ENCODE measurements around the gene PLD2. TPM values are rescaled to one million over a fixed set of nuclear protein-coding genes. Genes with fewer than 3 reads are reported as not detected.
A peak's percentile ranks its signal among the peaks of the same experiment; 100 is the strongest.

Gene PLD2
- total RNA-seq, 1 donor from 2014 or later = 33.4 TPM

DNA sequence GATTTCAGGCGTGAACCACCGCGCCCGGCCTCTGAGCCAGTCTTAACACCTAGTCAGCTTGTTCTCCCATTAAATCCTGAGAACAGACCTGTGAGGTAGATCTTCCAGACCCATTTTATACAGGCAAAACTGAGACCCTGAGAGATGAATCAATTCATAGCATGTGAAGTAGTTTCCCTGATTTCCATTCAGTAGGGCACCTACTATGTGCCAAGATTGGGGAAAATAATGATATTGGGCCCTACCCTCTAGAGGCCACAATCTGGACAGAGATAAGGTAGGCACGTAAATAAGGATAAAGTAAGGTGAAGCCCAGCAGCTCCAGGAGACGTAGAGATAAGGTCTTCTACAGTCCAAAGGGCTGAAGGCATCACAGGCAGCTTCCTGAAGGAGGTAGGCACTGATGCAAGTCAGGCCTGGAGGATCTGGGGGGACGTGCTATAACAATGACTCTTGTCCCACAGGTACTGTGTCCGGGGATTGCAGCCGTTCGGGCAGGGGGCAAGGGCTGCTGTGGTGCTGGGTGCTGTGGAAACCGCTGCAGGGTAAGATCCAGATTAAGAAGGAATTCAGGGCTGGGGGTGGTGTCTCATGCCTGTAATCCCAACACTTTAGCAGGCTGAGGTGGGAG, 26.5 kb upstream of the PLD2 start:
- ATAC-seq (no peak), DNase-seq (no peak)
- no peaks in the 10 kb centered on the region for H3K9me3 ChIP-seq
- H3K36me3 ChIP-seq = no peaks in the 10 kb centered on the region
- no peak overlapping the region for H3K27ac ChIP-seq
- intact Hi-C loops (cut with DNase I) = loop anchor here (10.0 kb wide), 1 partner anchor 46 kb away; the partner anchor contains the start of genes CXCL16, MED11 and ZMYND15
- H3K4me1 ChIP-seq = peaks cover 4% of the 10 kb centered on the region
- H3K27me3 ChIP-seq = peaks cover 31% of the 10 kb centered on the region
- TF ChIP-seq, protein P1, sequence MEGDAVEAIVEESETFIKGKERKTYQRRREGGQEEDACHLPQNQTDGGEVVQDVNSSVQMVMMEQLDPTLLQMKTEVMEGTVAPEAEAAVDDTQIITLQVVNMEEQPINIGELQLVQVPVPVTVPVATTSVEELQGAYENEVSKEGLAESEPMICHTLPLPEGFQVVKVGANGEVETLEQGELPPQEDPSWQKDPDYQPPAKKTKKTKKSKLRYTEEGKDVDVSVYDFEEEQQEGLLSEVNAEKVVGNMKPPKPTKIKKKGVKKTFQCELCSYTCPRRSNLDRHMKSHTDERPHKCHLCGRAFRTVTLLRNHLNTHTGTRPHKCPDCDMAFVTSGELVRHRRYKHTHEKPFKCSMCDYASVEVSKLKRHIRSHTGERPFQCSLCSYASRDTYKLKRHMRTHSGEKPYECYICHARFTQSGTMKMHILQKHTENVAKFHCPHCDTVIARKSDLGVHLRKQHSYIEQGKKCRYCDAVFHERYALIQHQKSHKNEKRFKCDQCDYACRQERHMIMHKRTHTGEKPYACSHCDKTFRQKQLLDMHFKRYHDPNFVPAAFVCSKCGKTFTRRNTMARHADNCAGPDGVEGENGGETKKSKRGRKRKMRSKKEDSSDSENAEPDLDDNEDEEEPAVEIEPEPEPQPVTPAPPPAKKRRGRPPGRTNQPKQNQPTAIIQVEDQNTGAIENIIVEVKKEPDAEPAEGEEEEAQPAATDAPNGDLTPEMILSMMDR (IDR thresholded peaks at IDR 0.05) = no peak
- no peak overlapping the region for H3K4me3 ChIP-seq

DNA sequence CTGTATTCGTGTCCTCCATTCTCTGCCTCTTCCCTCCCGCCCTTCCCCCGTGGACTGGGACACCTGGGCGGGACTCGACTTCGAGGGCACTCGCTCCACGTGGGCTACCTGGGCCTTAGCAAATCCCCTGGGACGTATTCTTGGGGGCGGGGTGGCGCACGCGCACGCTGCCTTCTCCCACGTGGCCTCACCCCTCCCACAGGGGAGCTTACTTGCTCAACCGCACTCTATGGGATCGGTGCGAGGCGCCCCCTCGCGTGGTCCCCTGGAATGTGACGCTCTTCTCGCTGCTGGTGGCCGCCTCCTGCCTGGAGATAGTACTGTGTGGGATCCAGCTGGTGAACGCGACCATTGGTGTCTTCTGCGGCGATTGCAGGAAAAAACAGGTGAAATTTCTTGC, 24.3 kb upstream of the PLD2 start:
- Histone ChIP-seq H3K4me3 (no peak overlapping the region), H3K36me3 (no peaks in the 10 kb centered on the region), H3K27ac (no peak overlapping the region), H3K9me3 (no peaks in the 10 kb centered on the region), H3K27me3 (peaks cover 35% of the 10 kb centered on the region), H3K4me1 (peaks cover 26% of the 10 kb centered on the region)
- TF ChIP-seq, protein P1 (IDR thresholded peaks at IDR 0.05) = peak; percentile 14
- ATAC-seq = peak; percentile 84
- DNase-seq = peak; percentile 82
- intact Hi-C loops (cut with DNase I) = loop anchor here (10.0 kb wide), 1 partner anchor 48 kb away; the partner anchor contains the start of genes CXCL16, MED11 and ZMYND15

DNA sequence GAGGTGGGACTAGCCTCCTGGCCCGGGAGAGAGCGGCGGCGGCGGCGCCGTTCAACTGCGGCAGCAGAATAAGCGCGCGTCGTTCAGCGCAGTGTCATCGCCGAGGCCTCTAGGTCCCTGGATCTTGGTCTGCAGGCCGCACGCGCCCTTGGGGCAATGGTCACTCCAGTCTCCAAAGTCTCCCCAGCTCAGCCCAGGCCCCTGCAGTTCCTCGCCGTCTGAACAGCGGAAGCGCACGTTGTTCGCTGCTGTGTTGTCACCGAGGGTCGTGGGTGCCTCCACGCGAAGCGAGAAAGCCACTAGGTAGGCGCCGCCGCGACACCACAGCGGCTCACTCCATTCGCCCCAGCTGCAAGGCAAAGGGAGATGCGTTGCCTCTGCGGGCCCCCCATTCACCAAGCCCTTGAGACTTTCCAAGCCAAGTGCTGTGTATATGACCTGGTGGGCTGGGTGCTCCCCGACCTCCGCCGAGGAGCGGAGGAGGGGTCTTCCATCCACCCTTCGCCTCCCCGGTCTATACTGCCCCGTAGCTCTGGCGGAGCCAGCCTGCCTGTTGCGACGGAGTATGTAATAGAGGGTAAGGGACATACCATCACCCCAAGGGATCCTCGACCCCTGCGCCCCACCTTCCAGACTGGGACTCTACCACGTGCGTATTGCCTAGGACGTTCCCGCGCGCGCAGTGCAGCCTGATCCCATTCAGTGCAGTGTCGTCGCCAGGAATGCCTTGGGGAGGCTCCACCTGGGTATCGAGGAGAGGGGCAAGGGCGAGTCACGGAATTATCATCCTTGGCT, 21.4 kb upstream of the PLD2 start:
- Histone ChIP-seq H3K4me3 (peak overlapping the region; percentile 19), H3K27ac (no peak overlapping the region), H3K9me3 (no peaks in the 10 kb centered on the region), H3K36me3 (no peaks in the 10 kb centered on the region), H3K27me3 (peaks cover 35% of the 10 kb centered on the region), H3K4me1 (peaks cover 40% of the 10 kb centered on the region)
- no peak for DNase-seq
- TF ChIP-seq, protein P1 (IDR thresholded peaks at IDR 0.05) = no peak
- intact Hi-C loops (cut with DNase I) = loop anchor here (10.0 kb wide), 1 partner anchor 51 kb away; the partner anchor contains the start of genes CXCL16, MED11 and ZMYND15
- no peak for ATAC-seq

DNA sequence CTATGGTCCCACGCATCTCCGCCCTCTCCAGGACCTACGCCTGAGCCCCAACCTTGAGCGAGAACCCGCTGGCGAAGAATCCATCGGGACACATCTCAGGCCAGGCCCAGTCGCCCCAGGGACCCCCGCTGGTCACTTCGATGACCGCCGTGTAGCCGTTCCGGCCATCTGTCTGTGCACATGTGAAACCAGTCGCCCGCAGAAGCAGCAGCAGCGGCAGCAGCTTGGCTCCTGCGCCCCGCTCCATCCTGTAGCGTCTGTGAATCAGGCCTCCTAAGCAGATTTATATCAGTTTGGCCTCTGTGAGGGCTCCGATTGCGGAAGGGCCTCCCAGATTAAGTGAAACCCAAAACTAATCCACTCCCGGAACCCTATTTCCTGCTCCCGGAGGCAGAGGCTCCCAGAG, 20.8 kb upstream of the PLD2 start, which contains the start of gene VMO1:
Gene VMO1 (minus strand): TSS at position 259 of the 406 bp plus-strand sequence. CDS start 12 bp downstream, at position 247.
- peaks cover 44% of the 10 kb centered on the region for H3K4me1 ChIP-seq
- peak within 1 kb of the TSS; percentile 25 for H3K4me3 ChIP-seq
- H3K27ac ChIP-seq = no peak within 1 kb of the TSS
- H3K9me3 ChIP-seq = no peaks in the 10 kb centered on the region
- DNase-seq (no peak), ATAC-seq (no peak)
- peaks cover 35% of the 10 kb centered on the region for H3K27me3 ChIP-seq
- no peaks in the 10 kb centered on the region for H3K36me3 ChIP-seq
- TF ChIP-seq, protein P1 (IDR thresholded peaks at IDR 0.05) = no peak
- intact Hi-C loops (cut with DNase I) = loop anchor here (10.0 kb wide), 1 partner anchor 51 kb away; the partner anchor contains the start of genes CXCL16, MED11 and ZMYND15

DNA sequence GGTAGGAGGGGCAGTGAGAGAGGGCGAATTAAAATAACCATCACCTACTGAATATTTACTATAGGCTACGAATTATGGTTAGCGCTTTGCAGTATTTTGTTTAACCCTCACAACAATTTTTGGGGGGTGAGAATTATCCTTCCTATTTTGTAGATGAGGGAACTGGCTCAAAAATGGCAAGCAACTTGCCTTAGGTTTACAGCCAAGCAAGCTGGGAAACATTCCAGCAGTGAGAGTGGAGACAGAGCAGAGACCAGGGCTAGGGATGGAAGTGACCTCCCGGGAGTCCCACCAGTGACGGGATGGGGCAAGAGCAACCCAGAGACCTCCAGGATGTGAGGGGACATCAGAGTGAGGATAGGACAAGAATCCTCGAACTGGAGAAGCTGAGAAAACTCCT, 20.4 kb upstream of the PLD2 start:
- peak overlapping the region; percentile 19 for H3K4me3 ChIP-seq
- H3K27me3 ChIP-seq = peaks cover 35% of the 10 kb centered on the region
- intact Hi-C loops (cut with DNase I) = loop anchor here (10.0 kb wide), 1 partner anchor 52 kb away; the partner anchor contains the start of genes CXCL16, MED11 and ZMYND15
- H3K27ac ChIP-seq = no peak overlapping the region
- peaks cover 44% of the 10 kb centered on the region for H3K4me1 ChIP-seq
- TF ChIP-seq, protein P1 (IDR thresholded peaks at IDR 0.05) = no peak
- DNase-seq = no peak
- H3K36me3 ChIP-seq = no peaks in the 10 kb centered on the region
- H3K9me3 ChIP-seq = no peaks in the 10 kb centered on the region
- ATAC-seq = no peak
